HG03469 (cell line): ENCODE measurements around the gene DEDD2.

Experiments used
- ATAC-seq: cut with Tn5 transposase; IDR thresholded peaks from one replicate; pipeline ENCODE4 v1.9.1; 2021; ENCODE audit warnings: mild to moderate bottlenecking, moderate library complexity, moderate number of reproducible peaks; ENCODE audit not compliant: unreplicated experiment

Gene DEDD2

DNA sequence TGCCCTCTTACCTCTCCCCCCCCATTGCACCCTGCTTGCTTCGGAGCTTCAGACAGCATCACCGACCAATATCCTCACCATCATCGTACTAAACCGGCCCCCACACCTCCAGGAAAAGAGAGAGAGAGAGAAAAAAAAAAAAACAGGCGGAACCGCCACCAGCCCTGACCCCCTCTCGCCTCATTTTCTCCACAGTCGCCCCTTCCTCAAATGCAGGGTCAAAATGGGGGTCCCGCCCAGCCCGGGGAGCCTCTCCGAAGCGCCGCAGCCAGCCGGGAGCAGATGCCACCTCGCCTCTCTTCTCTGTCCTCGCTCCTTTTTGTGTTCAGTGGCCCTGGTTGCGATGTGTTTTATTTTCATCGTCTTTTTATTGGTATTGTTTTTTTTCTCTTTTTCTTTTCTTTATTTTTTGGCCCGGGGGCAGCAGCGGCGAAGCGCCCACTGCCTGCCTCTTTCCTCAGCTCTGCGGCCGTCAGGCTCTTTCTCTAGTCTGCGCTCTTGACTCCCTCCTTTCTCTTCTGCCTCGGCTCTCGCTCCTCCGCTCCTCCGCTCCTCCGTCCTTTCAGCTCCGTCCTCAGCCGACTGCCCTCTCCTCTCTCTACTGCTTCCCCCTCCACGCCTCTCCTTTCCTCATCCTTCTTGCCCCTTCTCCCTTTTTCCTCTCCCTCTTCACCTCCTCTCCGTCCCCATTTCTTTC is 41.4 kb downstream of the DEDD2 start:
- no peak for ATAC-seq

DNA sequence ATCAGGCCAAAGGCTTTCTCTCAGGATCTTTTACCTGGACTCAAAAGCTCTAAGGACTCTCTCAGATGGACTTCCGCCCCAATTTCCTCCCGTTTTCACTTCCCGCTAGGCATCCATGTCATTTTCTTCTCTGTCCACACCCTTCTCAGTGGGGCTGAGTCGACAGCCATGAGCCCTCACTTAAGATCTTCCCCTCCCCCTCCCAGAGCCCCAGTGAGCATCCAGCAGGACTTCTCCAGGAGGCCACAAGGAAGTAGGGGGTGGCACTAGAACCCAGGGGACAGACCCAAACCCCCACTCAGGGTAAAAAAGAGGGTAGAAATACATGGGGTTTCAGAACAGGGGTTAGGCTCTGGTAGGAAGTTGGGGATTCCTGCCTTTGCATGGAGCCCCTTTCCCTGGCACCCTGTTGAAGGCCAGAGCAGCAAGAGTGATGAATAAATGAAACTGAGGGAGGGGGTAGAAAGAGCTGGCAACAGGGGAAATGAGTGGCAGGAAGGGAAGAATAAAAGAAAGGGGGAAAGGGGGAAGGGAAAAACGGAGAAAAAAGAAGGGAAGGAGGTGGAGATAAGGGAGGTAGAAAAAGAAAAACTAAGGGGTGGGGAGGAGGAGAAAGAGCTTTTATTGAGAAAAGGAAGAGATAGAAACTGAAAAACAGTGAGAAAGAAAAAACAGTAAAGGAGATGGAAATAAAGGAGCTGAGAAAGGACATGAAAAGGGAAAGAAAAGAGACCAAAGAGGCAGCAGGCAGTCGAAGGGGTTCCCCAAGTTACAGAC is 42.3 kb downstream of the DEDD2 start:
- no peak for ATAC-seq

DNA sequence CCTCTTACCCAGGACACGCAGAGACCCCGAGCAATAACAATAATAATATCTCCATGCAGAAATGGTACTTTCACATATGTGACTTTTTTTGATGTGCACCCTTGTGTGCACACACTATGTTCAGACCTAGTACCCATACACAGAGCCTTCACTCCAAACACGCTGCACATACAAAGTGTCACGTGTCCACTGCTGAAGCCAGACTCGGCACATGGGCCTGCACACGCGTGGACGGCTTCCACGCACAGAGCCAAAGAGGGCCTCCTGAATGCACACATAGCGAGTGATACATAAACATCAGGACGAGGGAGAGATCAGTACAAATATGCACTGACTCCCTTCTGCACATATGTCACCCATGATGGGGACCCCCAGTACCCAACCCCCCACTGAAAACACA is 43.3 kb downstream of the DEDD2 start:
- ATAC-seq, result no peak

DNA sequence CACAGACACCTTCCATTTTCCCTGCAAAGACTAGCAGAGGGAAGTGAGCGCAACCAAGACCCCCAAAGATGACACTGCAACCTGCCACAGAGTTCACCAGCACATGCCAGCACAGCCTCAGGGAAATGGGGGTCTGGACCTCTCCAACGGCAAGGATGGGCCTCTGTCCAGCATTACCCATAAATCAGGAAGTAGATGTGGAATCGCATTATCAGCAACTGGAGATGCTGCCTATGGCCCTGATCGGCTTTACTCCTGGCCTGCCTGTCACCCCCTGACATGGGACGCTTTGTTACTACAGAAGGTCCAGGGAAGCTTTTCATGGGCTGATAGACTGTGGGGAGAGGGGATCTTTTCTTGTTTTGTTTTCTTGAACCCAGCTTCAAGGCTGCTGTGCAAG is 43.8 kb downstream of the DEDD2 start:
- no peak for ATAC-seq

DNA sequence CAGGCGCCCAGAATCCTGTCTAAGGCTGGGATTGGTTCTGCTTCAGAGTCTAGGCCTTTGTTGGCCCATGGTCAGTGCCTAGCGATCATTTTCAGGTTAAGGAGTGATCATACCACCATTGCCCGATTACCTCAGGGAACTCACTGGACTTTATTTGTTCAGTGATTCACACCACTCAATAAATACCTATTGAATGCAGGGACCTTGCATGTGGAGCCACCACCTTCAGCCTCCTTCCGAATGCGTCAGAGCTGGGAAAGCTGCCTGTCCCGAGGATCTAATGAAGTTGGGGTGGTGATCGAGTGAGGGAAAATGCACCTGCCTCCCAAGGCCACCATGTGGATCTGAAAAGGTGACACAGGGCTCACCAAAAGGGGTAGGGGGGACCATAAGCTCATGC is 45.2 kb downstream of the DEDD2 start:
- ATAC-seq, result no peak

DNA sequence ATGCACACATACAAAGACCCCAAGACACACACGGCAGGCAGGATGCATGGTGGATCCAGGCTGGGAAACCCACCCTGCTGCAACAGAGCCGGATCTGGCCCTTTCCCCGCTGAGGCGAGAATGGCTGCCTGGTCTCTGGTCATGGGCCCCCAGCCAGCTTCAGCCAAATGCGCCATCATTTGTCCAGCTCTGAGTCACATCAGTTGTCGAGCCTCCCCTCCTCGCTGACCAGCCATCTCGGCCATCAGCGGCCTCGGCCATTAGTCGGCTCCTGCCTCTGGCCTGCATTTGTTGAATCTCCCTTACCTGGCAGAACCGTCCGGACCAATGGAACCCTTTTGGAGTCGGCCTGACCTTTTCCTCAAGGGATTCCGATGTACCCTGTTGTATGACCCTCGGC is 46.8 kb downstream of the DEDD2 start:
- no peak for ATAC-seq

DNA sequence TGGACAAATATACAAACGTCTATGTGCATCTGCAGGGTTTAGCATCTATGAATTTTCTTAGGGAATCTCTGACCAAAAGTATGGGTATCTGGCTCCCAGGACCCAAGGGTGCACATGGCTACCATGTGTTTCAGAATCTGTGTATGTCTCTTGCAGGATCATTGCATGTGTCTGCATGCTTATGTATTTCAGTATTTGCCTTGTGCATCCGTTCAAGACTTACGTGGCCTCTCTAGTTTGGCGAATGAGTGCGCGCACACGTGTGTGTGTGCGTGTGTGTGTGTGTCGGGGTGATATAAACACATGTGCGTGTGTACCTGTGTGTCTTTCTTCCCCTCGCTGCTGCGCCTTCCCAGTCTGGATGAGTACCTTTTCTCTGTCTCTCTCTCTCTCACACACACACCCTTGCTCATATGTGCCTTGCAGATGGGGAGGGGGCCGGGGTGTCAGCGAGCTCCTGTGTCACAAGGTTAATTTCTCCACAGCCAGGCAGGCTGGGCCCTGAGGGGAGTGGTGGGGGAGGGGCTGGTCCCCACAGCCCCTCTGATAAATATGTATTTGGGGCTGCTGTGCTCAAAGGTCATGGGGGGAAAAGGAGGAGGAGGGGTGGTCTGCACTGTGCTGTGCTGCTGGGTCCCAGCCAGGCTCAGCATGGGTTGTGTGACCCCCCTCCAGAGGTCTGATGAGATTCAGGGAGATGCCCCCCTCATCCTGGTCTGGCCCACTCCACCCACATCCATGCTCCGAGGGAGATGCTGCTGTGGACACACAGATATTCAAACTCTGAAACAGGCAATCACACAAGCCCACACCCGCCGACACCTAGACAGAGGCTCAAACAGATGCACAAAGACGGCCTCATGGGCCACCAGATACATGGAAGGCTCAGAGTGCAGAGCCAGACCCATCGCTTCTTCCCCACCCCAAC is 47.7 kb downstream of the DEDD2 start:
- ATAC-seq, result no peak

DNA sequence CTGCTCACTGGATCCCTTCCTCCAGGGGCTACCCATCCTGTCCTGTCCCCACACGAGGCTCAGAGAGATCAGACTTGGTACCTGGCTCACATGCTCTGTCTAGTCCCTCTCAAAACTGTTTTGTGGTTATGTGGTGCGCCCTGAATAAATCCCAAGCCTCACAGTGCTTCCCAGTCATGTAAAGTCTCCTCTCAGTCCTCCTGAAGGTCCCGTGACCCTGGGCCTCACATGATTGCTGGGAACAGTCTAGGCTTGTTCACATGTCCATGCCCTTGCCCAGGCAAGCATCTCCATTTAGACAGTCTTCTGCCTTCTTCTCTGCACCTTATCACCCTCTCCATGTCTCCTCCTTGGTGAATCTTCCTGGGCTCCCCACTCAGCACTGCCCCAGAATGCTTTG is 49.3 kb downstream of the DEDD2 start:
- no peak for ATAC-seq

DNA sequence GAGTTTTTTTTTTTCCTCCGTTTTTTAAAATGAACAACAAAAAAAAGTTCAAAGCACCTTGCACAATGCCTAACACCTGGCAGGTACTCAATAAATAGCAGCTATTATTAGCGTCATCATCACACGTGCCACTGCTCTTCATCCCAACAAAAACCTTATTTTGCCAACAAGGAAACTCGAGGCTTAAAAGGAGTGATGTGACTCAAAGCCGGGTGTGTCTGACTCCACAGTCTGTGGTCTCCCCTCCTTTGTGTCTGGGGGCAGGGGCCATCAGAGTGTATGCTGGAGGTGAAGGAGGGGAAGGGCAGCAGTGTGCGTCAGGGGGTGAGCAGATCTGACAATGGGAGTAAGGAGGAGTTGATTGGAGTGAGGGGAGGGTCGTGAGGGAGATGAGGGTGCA is 51.2 kb downstream of the DEDD2 start:
- ATAC-seq, result no peak

DNA sequence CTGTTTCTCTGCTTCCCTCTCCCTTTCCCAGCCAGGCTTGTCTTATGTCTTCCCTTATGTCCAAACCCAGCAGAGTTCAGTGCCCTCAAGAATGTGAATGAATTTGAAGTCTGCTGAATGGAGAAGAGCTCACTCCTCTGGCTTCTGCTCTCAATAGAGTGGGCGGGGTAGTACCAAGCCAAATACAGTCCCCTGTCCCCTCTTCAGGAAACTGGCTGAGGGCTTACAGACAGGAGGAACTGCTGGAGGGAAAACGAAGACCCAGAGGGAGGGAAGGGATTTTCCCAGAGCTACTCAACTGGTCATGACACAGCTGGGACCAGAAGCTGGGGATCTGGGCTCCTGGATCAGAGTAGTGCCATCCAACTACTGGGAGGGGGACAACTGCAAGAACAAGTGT is 52.3 kb downstream of the DEDD2 start:
- no peak for ATAC-seq

DNA sequence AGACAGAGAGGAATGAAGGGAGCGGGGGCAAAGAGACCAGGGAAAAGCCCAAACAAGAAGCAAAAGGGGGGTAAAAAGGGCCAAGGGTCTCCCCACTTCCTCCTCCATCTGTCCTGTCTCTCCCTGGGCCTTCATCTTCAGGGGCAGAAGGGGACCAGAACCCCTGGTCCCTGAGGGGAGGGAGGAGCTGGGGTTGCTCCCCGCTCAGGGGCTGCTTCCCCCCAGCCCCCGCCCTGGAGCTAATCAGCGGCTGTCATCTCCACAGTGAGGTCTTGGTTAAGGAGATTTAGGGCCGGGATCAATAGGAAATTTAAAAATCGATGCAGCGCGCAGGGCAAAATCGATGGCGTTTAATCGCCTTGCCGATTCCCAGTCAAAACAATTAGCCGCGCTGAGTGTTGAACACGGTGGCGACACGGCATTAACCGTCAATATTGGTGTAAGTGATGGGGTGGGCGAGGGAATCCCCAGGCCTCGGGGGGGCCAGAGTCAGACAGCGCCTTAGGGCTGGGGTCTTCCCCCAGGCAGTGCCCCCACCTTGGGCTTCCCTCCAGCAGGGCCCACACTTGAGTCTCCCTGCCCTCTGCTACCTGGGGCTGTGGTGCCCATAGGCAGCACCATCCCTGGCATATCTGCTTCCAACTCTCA is 55.7 kb downstream of the DEDD2 start:
- no peak for ATAC-seq

DNA sequence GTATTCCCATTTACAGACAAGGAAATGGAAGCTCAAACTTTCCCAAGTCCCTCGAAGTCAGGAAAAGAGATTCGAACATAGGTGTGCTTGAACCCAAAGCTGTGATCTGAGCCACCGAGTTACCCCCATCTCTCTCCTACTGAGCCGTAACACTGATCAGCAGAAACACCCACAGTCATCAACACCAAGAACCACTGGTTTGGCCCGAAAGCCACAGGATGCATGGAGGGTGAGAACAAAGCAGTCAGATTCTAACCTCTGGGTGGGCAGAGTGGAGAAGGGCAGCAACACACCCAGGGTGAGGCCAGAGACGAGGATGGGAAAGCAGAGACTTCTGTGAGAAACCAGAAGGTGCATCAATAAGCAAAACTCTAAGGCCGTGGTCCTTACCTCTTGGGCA is 57.5 kb downstream of the DEDD2 start:
- ATAC-seq, result no peak

DNA sequence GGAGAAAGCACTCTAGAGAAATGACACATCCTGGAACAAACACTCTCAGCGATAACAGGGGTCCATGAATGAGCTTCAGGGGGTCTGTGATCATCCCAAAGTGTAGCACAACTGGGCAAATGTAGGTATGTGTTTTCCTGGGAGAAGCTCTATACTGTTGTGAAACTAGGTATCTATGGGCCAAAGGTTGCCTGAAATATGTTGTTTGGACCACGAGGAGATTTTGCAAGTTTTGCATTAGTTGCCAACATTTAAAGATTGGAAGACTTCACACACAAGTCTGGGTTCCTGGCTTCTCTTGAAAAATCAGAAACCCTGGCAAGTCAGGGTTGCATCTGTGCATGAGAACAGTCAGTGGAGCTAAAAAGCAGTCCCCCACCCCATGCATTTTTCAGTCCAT is 58.6 kb downstream of the DEDD2 start:
- no peak for ATAC-seq

DNA sequence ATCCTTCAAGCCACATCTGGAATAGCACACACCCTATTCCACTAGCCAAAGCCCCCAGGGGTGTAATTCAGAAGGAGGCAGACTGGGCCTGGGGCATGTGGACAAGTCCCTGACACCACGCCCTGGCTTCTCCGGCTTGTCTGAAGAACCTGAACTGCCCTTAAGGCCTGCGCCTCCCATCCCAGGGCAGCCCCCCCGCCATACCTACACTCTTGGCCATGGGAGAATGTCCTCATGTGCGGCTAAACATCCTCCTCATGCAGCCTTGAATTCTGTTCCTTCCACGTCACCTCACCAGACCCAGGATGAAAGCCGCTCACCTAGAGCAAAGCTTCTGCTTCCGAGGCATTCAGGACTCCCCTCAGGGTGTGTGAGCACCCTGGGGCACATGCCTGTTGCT is 60.9 kb downstream of the DEDD2 start:
- ATAC-seq, result no peak

DNA sequence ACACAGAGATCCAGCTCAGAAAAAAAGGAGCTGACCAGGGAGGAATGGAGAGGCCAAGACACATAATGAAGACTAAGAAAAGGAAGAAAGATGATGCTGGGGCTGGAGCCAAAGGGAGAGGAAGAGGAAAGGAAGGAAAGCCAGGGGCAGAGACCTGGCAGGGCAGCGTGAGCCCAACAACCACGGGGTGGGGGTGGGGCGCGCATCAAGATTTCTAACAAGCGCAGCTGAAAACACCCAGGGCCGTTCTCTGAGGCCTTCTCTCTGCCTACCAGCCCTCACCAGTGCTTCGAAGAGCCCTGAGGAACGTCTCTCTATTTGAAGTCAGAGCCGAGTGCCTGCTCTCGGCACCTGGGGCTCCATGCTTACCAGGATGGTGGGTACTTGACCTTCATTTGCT is 61.7 kb downstream of the DEDD2 start:
- no peak for ATAC-seq

DNA sequence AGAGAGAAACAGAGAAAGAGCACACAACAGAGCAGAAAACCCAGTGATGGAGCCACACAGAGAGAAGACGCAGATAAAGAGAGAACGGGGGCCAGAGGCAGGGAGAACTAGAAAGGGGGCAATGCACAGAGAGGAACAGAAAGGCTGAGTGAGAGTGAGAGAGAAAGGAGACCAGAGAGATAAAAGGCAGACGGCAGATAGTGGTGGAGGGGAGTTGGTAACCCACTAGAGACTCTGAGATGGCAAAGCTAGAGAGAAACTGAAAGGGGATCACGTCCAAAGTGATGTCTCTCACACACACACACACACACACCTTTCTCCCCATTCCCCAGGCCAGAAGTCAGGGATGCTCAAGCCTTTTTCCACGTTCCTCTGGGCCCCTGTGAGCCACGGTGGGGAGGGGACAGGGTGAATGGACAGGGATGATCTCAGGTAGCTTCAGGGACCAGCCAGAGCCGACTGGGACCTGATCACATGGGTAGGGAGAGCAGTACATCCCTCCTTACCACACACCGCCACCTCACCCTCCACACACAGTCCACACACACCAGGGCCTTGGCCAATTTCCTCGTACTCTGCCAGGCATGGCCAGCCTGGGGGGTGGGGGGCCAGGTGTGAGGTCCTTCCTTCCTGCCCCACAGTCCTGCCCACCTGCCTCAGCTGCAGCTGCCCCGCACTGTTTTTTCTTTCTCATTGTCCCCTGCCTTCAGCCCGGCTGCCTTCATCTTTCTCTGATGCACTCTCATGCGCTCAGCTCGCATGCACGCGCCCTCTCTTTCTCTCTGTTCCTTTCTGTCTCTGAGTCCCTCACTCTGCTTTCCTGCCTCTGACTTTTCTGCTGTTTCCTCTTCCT is 62.8 kb downstream of the DEDD2 start:
- ATAC-seq, result no peak

DNA sequence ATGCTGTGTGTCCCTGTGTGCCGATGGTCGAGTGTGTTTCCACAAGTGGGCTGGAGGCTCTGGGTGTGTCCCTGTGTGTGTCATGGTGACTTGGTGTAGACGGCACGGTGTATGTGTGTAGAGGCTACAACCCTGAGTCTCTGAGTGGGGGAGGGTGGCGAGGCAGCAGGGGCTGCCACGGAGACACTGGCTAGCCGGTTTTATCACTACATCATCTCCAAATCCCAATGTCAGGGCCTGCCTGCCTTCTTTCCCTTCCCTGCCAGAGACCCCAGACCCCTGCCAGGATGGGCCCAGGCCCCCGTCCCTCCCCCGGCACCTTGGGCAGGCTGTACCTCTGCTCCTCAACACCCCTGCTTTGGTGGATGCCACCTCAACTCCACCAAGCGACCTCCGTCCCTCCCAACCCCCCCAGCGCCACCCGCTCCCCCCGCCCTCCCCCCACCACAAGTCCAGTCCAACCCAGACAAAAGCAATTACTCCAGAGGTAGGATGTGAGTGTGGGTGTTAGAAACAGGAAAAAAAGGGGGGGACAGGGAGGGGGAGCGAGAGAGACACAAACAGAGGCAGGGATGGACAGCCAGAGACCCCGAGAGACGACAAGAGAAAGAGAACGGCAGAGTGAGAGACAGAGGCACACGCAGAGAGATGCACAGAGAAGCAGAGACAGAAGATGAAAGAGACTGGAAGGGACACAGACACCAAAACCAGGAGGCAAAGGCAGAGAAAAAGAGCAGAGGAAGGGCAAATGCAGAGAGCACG is 63.6 kb downstream of the DEDD2 start:
- no peak for ATAC-seq

DNA sequence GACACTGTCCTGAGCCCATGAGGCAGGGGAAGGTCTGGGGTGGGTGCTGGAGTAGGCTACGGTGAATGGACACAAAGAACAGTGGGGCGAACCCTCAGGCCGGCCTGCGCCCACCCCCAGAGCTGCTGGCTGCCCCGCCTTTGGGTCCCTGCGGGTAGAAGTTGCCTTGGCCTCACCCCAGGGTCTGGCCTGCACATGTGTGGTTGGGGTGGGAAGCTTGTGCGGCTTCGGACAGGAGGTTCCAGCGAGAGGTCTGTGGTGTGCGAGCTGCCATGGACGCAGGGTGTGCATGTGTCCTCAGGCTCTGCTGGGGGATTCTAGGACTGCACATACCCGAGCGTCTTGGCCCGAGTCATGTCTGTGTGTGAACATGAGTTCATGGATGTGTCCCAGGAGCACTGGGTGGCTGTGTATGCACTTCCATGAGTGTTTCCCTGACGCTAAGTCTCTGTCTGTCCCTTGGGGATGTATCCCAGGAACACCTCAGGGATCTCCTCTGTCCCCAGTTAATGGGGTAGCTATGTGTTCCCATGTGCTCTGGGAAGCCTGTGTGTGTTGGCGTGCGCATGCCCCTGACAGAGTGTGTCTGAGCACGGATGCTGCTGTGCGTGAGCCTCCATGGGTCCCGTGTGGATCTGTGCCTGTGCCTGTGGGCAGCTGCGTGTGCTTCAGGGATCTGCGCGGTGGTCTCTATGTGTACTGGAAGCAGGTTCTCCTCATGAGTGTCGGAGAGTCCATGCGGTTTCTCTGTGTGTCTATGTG is 64.4 kb downstream of the DEDD2 start:
- no peak for ATAC-seq
